ENCODE results near the gene ARGFX. TPM values are rescaled to one million over a fixed set of nuclear protein-coding genes. Genes with fewer than 3 reads are reported as not detected.

ARGFX gene
- total and polyA plus RNA-seq, 2 of the 13 experiments (the other 11 are each of a cell fraction or from before 2014, with no cell fraction given) = not detected

GRCh38 chr3:121567649-121568048 is at the start of gene ARGFX (continued):
- TF ChIP-seq BCLAF1 (IDR thresholded peaks at IDR 0.05) = no peak
- no peak for TF ChIP-seq SIX4 (CRISPR knock-in tag; IDR thresholded peaks at IDR 0.05)
- TF ChIP-seq ZNF275 (CRISPR knock-in tag; IDR thresholded peaks at IDR 0.05; ENCODE audit: borderline replicate concordance) = no peak
- no peak for TF ChIP-seq MYNN (CRISPR knock-in tag; IDR thresholded peaks at IDR 0.05; ENCODE audit: low read depth)
- no peak for TF ChIP-seq ELF4 (CRISPR knock-in tag; IDR thresholded peaks at IDR 0.05; ENCODE audit: borderline replicate concordance)
- no peak for TF ChIP-seq CERS6 (CRISPR knock-in tag; IDR thresholded peaks at IDR 0.05)

- Histone ChIP-seq H3K9me3 (ENCODE audit: low read length) (no peaks in the 10 kb centered on the region), H3K9ac (ENCODE audit: insufficient read depth, low read depth, low read length) (no peak overlapping the region), H3K4me3 (replicated peaks in 1 of 3; ENCODE audit: insufficient read depth in 1 of 3, low read depth in 2 of 3, low read length in 3 of 3) (no peak overlapping the region), H3K27me3 (ENCODE audit: control insufficient read depth in 1 of 2, insufficient read depth in 2 of 2, low read length in 2 of 2) (no peaks in the 10 kb centered on the region), H3K27ac (ENCODE audit: extremely low read length, insufficient read depth, low read length) (no peak overlapping the region), H3K4me2 (ENCODE audit: low read depth, low read length) (no peak overlapping the region), H3K4me1 (ENCODE audit: insufficient read depth, low read length) (no peaks in the 10 kb centered on the region), H4K20me1 (ENCODE audit: insufficient read depth, low read length) (no peaks in the 10 kb centered on the region), H3K36me3 (replicated peaks in 1 of 2; ENCODE audit: control insufficient read depth in 1 of 2, insufficient read depth in 2 of 2, low read length in 2 of 2) (peaks cover 4 to 19% of the 10 kb centered on the region in 2 experiments; a peak in 4 of 5 replicates), H3K79me2 (ENCODE audit: insufficient read depth, low read length) (no peaks in the 10 kb centered on the region), H2AFZ (ENCODE audit: low read length) (no peak overlapping the region)
- 98% methylated on average over 5 of the region's 5 CpGs for WGBS (ENCODE audit: low lambda C conversion rate)
- BruUV-seq (replicated peaks) = no TSS peak
- CTCF ChIA-PET (ENCODE audit: low intra/inter-chr PET ratio, low total read pairs) = no interaction called here
- intact Hi-C loops (cut with micrococcal nuclease; ENCODE audit: unreplicated experiment) (no loop called here), in situ Hi-C loops (cut with HindIII; ENCODE audit: extremely low pct_ligation_motif_present, low pct_unique_long_range_greater_than_20kb) (no loop called here)
- DNase-seq (ENCODE audit: low spot score) = no peak
- POLR2A ChIA-PET = no interaction called here
- no peak for ATAC-seq
- no peak for FAIRE-seq
- no peak for TF ChIP-seq ZNF780A (CRISPR knock-in tag; IDR thresholded peaks at IDR 0.05)
- TF ChIP-seq ZNF747 (CRISPR knock-in tag; IDR thresholded peaks at IDR 0.05; ENCODE audit: borderline replicate concordance) = no peak
- TF ChIP-seq MAFF (IDR thresholded peaks at IDR 0.05; ENCODE audit: low read depth, low read length) = no peak
- TF ChIP-seq ZNF414 (CRISPR knock-in tag; IDR thresholded peaks at IDR 0.05) = no peak
- no peak for TF ChIP-seq ZNF331 (CRISPR knock-in tag; IDR thresholded peaks at IDR 0.05)
- no peak for TF ChIP-seq BRF2 (CRISPR knock-in tag; IDR thresholded peaks at IDR 0.05)
- no peak for TF ChIP-seq ZNF232 (CRISPR knock-in tag; IDR thresholded peaks at IDR 0.05; ENCODE audit: borderline replicate concordance)
- TF ChIP-seq ZNF562 (CRISPR knock-in tag; IDR thresholded peaks at IDR 0.05; ENCODE audit: borderline replicate concordance) = no peak
- no peak for TF ChIP-seq ZNF761 (CRISPR knock-in tag; conservative IDR thresholded peaks at IDR 0.05)
- no peak for TF ChIP-seq STAT5B (CRISPR knock-in tag; IDR thresholded peaks at IDR 0.05)
- TF ChIP-seq MAFK (conservative IDR thresholded peaks at IDR 0.05 in 1 of 2, IDR thresholded peaks at IDR 0.05 in 1 of 2; ENCODE audit: low read length in 2 of 2) = no peak
Measured at GRCh38 chr3:121517953-121518655, 49.6 kb upstream of the ARGFX start.

Measured in HepG2 (cell line).